ENCODE data around the gene UNC5CL. TPM values are rescaled to one million over a fixed set of nuclear protein-coding genes. Genes with fewer than 3 reads are reported as not detected.

Gene UNC5CL
- total RNA-seq, 1 donor from 2014 or later: 0.27 TPM

GRCh38 chr6:41074692-41075436 lies 35.8 kb upstream of the UNC5CL start:
- intact Hi-C loops (cut with micrococcal nuclease): no loop called here
- H3K27ac ChIP-seq (replicated peaks): peak overlapping the region; percentile 99

GRCh38 chr6:41073968-41074691 lies 35.1 kb upstream of the UNC5CL start:
- TF ChIP-seq CTCF (IDR thresholded peaks at IDR 0.05; ENCODE audit: borderline replicate concordance): no peak

More at GRCh38 chr6:41074692-41075436, 35.8 kb upstream of the UNC5CL start:
- H3K27me3 ChIP-seq (ENCODE audit: low read depth): no peaks in the 10 kb centered on the region
- peaks cover 12% of the 10 kb centered on the region for H3K36me3 ChIP-seq
- TF ChIP-seq CTCF (IDR thresholded peaks at IDR 0.05; ENCODE audit: borderline replicate concordance): no peak
- H3K9me3 ChIP-seq (replicated peaks): no peaks in the 10 kb centered on the region
- peak overlapping the region; percentile 94 for H3K4me3 ChIP-seq
- peaks cover 52% of the 10 kb centered on the region for H3K4me1 ChIP-seq
- no peak for DNase-seq

GRCh38 chr6:41073203-41073967 lies 34.4 kb upstream of the UNC5CL start:
- intact Hi-C loops (cut with micrococcal nuclease): no loop called here
- TF ChIP-seq CTCF (IDR thresholded peaks at IDR 0.05; ENCODE audit: borderline replicate concordance): peak; percentile 53

More at GRCh38 chr6:41073968-41074691, 35.1 kb upstream of the UNC5CL start:
- H3K9me3 ChIP-seq (replicated peaks): no peaks in the 10 kb centered on the region
- no peak for DNase-seq
- intact Hi-C loops (cut with micrococcal nuclease): no loop called here
- H3K27me3 ChIP-seq (ENCODE audit: low read depth): no peaks in the 10 kb centered on the region
- peaks cover 52% of the 10 kb centered on the region for H3K4me1 ChIP-seq
- peaks cover 11% of the 10 kb centered on the region for H3K36me3 ChIP-seq
- H3K4me3 ChIP-seq: peak overlapping the region; percentile 94
- peak overlapping the region; percentile 99 for H3K27ac ChIP-seq (replicated peaks)

GRCh38 chr6:41072836-41073202 lies 33.8 kb upstream of the UNC5CL start, which contains the start of gene NFYA:
NFYA (plus strand) TSS chr6:41072974; CDS start chr6:41079090, 6,116 bp downstream.
- Histone ChIP-seq H3K27ac (replicated peaks) (peak within 1 kb of the TSS; percentile 99), H3K9me3 (replicated peaks) (no peaks in the 10 kb centered on the region), H3K36me3 (peaks cover 18% of the 10 kb centered on the region), H3K4me1 (peaks cover 52% of the 10 kb centered on the region), H3K27me3 (ENCODE audit: low read depth) (no peaks in the 10 kb centered on the region), H3K4me3 (peak within 1 kb of the TSS; percentile 94)
- TF ChIP-seq CTCF (IDR thresholded peaks at IDR 0.05; ENCODE audit: borderline replicate concordance): no peak
- DNase-seq: no peak
- intact Hi-C loops (cut with micrococcal nuclease): no loop called here

More at GRCh38 chr6:41073203-41073967, 34.4 kb upstream of the UNC5CL start:
- peak overlapping the region; percentile 99 for H3K27ac ChIP-seq (replicated peaks)
- peaks cover 52% of the 10 kb centered on the region for H3K4me1 ChIP-seq
- peak overlapping the region; percentile 94 for H3K4me3 ChIP-seq
- H3K36me3 ChIP-seq: peaks cover 14% of the 10 kb centered on the region
- peak; percentile 86 for DNase-seq
- H3K27me3 ChIP-seq (ENCODE audit: low read depth): no peaks in the 10 kb centered on the region
- no peaks in the 10 kb centered on the region for H3K9me3 ChIP-seq (replicated peaks)
